H1 (cell line): ENCODE data around the gene TNIK.
"Not testable (repeated sequence)": the region's sequence is repeated elsewhere in the genome, so short reads cannot be mapped to it uniquely, and the experiment has no call there.

ENCODE experiments used
- CHD1 ChIP-seq: IDR thresholded peaks from 2 replicates; pipeline ENCODE4 v1.6.1; 2012; ENCODE audit warnings: low read depth, low read length, improper control_type of control experiment
- RFX5 ChIP-seq: IDR thresholded peaks from 2 replicates; pipeline ENCODE4 v1.6.1; 2011; ENCODE audit warnings: low read depth, low read length, improper control_type of control experiment, borderline replicate concordance
- ZNF274 ChIP-seq: IDR thresholded peaks from 2 replicates; pipeline ENCODE4 v1.7.0; 2012; ENCODE audit warnings: low read length, borderline replicate concordance; ENCODE audit errors: extremely low read depth
- TF ChIP-seq, protein P1 (sequence below), 3 experiments: IDR thresholded peaks; 1 replicate in 2 of 3; 2 replicates in 1 of 3; pipeline versions ENCODE4 v1.5.1 to v1.6.1; 2011; ENCODE audit warnings: low read length in 3 of 3, mild to moderate bottlenecking in 3 of 3, inconsistent platforms in 2 of 3, low read depth in 1 of 3, moderate library complexity in 1 of 3; ENCODE audit not compliant: insufficient read depth in 1 of 3; ENCODE audit errors: control extremely low read depth in 1 of 3
- TF ChIP-seq, protein P2 (sequence below): IDR thresholded peaks from 2 replicates; pipeline ENCODE4 v1.6.1; 2012; ENCODE audit warnings: inconsistent platforms

DNA sequence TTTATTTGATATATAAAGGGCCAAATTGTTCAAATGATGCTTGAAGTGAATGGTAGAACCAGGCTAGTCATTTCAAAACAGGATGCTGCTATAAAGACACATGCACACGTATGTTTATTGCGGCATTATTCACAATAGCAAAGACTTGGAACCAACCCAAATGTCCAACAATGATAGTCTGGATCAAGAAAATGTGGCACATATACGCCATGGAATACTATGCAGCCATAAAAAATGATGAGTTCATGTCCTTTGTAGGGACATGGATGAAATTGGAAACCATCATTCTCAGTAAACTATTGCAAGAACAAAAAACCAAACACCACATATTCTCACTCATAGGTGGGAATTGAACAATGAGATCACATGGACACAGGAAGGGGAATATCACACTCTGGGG lies 172.4 kb downstream of the TNIK start:
- TF ChIP-seq, protein P1, sequence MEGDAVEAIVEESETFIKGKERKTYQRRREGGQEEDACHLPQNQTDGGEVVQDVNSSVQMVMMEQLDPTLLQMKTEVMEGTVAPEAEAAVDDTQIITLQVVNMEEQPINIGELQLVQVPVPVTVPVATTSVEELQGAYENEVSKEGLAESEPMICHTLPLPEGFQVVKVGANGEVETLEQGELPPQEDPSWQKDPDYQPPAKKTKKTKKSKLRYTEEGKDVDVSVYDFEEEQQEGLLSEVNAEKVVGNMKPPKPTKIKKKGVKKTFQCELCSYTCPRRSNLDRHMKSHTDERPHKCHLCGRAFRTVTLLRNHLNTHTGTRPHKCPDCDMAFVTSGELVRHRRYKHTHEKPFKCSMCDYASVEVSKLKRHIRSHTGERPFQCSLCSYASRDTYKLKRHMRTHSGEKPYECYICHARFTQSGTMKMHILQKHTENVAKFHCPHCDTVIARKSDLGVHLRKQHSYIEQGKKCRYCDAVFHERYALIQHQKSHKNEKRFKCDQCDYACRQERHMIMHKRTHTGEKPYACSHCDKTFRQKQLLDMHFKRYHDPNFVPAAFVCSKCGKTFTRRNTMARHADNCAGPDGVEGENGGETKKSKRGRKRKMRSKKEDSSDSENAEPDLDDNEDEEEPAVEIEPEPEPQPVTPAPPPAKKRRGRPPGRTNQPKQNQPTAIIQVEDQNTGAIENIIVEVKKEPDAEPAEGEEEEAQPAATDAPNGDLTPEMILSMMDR (IDR thresholded peaks at IDR 0.05; ENCODE audit: control extremely low read depth in 1 of 3, insufficient read depth in 1 of 3, low read depth in 1 of 3, low read length in 3 of 3) = not testable (repeated sequence)
- TF ChIP-seq ZNF274, RFX5, CHD1: not testable (repeated sequence)
- TF ChIP-seq, protein P2, sequence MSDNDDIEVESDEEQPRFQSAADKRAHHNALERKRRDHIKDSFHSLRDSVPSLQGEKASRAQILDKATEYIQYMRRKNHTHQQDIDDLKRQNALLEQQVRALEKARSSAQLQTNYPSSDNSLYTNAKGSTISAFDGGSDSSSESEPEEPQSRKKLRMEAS = not testable (repeated sequence)
